Mesenchymal stem cell (in vitro differentiated cells and primary cell): Measurements from ENCODE around the gene PDLIM1.
A peak's percentile ranks its signal among the peaks of the same experiment; 100 is the strongest.
"Not testable (repeated sequence)": the region's sequence is repeated elsewhere in the genome, so short reads cannot be mapped to it uniquely, and the experiment has no call there.

Source experiments
- DNase-seq: peaks from one replicate; pipeline ENCODE4 v3.0.0-alpha.2; 2013
- H2AFZ ChIP-seq: one replicate; pipeline ENCODE4 v1.6.1; 2013; ENCODE audit warnings: low read depth, mild to moderate bottlenecking, control low read depth, inconsistent platforms, low read length, moderate library complexity
- H2AK5ac ChIP-seq: 2 replicates; pipeline ENCODE4 v1.6.1; 2013; ENCODE audit warnings: low read length, moderate library complexity, mild to moderate bottlenecking, inconsistent platforms; ENCODE audit not compliant: severe bottlenecking
- H2BK120ac ChIP-seq: one replicate; pipeline ENCODE4 v1.6.1; 2013; ENCODE audit warnings: low read depth, mild to moderate bottlenecking, inconsistent platforms, low read length, moderate library complexity
- H2BK12ac ChIP-seq, 2 experiments: one replicate each; pipeline ENCODE4 v1.6.1; 2013; ENCODE audit warnings: inconsistent platforms in 2 of 2, low read length in 2 of 2, mild to moderate bottlenecking in 2 of 2, moderate library complexity in 2 of 2, control low read depth in 1 of 2
- H2BK15ac ChIP-seq: one replicate; pipeline ENCODE4 v1.6.1; 2013; ENCODE audit warnings: mild to moderate bottlenecking, low read depth, inconsistent platforms; ENCODE audit not compliant: poor library complexity, severe bottlenecking
- H2BK5ac ChIP-seq: 2 replicates; pipeline ENCODE4 v1.6.1; 2013; ENCODE audit warnings: low read depth, mild to moderate bottlenecking, low read length, control low read depth, inconsistent platforms; ENCODE audit not compliant: poor library complexity, severe bottlenecking
- H3K14ac ChIP-seq, 2 experiments: one replicate each; pipeline ENCODE4 v1.6.1; 2013; ENCODE audit warnings: inconsistent platforms in 2 of 2, low read length in 2 of 2, control low read depth in 1 of 2, mild to moderate bottlenecking in 1 of 2, moderate library complexity in 1 of 2
- H3K18ac ChIP-seq, 2 experiments: one replicate each; pipeline ENCODE4 v1.6.1; 2013; ENCODE audit warnings: inconsistent platforms in 2 of 2, low read length in 2 of 2, control low read depth in 1 of 2, low read depth in 1 of 2, mild to moderate bottlenecking in 1 of 2
- H3K23ac ChIP-seq, 2 experiments: one replicate each; pipeline ENCODE4 v1.6.1; 2013; ENCODE audit warnings: inconsistent platforms in 2 of 2, low read length in 2 of 2, mild to moderate bottlenecking in 2 of 2, moderate library complexity in 2 of 2, control low read depth in 1 of 2
- H3K27ac ChIP-seq: 2 replicates; pipeline ENCODE4 v1.5.1; 2013; ENCODE audit warnings: mild to moderate bottlenecking, moderate library complexity, low read length, control low read depth, inconsistent platforms; ENCODE audit not compliant: poor library complexity, severe bottlenecking
- H3K27me3 ChIP-seq, 2 experiments: 2 replicates each; pipeline versions ENCODE4 v1.6.1 to v1.7.0; 2013; ENCODE audit warnings: low read length in 2 of 2, mild to moderate bottlenecking in 2 of 2, moderate library complexity in 2 of 2, control low read depth in 1 of 2, inconsistent platforms in 1 of 2; ENCODE audit not compliant: control insufficient read depth in 1 of 2, insufficient read depth in 1 of 2
- H3K36me3 ChIP-seq, 2 experiments: 2 replicates each; pipeline versions ENCODE4 v1.6.1 to v1.7.0; 2013; ENCODE audit warnings: low read length in 2 of 2, control low read depth in 1 of 2, inconsistent platforms in 1 of 2, low read depth in 1 of 2, mild to moderate bottlenecking in 1 of 2; ENCODE audit not compliant: insufficient read depth in 2 of 2, control insufficient read depth in 1 of 2
- H3K4ac ChIP-seq, 2 experiments: one replicate each; pipeline ENCODE4 v1.6.1; 2013; ENCODE audit warnings: inconsistent platforms in 2 of 2, low read length in 2 of 2, mild to moderate bottlenecking in 2 of 2, moderate library complexity in 2 of 2, control low read depth in 1 of 2, low read depth in 1 of 2
- H3K4me1 ChIP-seq: 2 replicates; pipeline ENCODE4 v1.6.1; 2013; ENCODE audit warnings: low read depth, low read length, control low read depth; ENCODE audit not compliant: control insufficient read depth, insufficient read depth
- H3K4me2 ChIP-seq: 2 replicates; pipeline ENCODE4 v1.6.1; 2013; ENCODE audit warnings: low read length, mild to moderate bottlenecking, inconsistent platforms; ENCODE audit not compliant: poor library complexity, severe bottlenecking
- H3K4me3 ChIP-seq, 2 experiments: 2 replicates each; pipeline versions ENCODE4 v1.5.1 to v1.7.0; 2013; ENCODE audit warnings: low read length in 2 of 2, mild to moderate bottlenecking in 2 of 2, control low read depth in 1 of 2, low read depth in 1 of 2; ENCODE audit not compliant: insufficient read depth in 1 of 2
- H3K79me1 ChIP-seq: replicated peaks from 2 replicates; pipeline ENCODE4 v1.6.1; 2013; ENCODE audit warnings: mild to moderate bottlenecking, control low read depth, low read length, inconsistent platforms; ENCODE audit not compliant: poor library complexity, severe bottlenecking
- H3K9ac ChIP-seq: 2 replicates; pipeline ENCODE4 v1.7.0; 2013; ENCODE audit warnings: mild to moderate bottlenecking, low read length, moderate library complexity
- H3K9me3 ChIP-seq: 2 replicates; pipeline ENCODE4 v1.7.0; 2013; ENCODE audit warnings: mild to moderate bottlenecking, low read length; ENCODE audit not compliant: control insufficient read depth
- H4K8ac ChIP-seq: one replicate; pipeline ENCODE4 v1.6.1; 2013; ENCODE audit warnings: inconsistent platforms, mild to moderate bottlenecking, low read length, moderate library complexity
- H4K91ac ChIP-seq: one replicate; pipeline ENCODE4 v1.6.1; 2013; ENCODE audit warnings: mild to moderate bottlenecking, low read length, inconsistent platforms
- WGBS: methylation state at CpG from one replicate; pipeline ENCODE4 v1.1.7; 2013; ENCODE audit warnings: mixed read lengths; 5-methylcytosine and 5-hydroxymethylcytosine counted together

Gene PDLIM1

DNA sequence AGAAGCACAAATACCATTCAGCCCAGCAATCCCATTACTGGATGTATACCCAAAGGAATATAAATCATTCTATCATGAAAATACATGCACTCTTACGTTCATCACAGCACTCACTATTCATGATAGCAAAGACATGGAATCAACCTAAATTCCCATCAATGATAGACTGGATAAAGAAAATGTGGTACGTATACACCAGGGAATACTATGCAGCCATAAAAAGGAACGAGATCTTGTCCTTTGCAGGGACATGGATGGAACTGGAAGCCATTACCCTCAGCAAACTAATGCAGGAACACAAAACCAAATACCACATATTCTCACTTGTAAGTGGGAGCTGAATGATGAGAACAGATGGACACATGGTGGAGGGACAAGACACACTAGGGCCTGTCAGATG is 50.7 kb downstream of the PDLIM1 start:
- H3K4me3 ChIP-seq = not testable (repeated sequence)

DNA sequence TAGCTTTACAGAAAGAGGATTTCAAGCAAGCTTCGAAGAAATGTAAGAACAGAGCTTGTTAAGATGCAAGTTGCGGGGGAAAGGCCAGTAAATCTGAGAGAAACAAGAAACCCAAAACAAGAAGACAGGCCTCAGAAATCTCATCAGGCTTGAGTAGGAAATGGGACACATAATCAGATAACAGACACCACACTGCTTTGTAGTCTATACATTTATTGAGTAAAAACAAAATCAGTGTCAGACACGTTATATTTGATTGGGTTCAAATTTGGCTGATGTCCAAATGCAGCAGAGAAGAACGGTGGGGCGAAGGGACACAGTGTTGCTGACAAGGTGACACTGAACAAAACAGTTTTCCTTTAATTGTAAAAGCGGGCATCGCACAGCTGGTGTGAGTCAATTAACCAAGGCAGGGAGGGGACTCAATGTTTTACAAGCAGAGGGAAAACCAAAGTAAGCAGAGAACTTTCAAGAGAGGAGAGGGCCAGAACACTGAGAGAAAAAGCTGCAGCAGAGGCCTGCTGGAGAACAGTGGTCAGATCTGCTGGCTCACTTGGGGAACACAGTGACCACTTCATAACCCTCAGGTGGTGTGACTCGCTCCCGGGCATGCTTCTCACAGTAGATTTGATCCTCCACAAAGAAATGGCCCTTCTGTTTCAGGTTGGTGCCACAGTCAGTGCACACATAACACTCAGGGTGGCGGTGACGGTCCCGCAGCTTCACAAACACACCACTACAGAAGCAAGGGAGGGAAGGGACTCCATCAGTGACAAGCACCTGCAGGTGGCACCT is 53.2 kb downstream of the PDLIM1 start:
- Histone ChIP-seq H3K9me3 (peaks cover 7% of the 10 kb centered on the region), H2BK5ac (no peak overlapping the region), H2AFZ (no peak overlapping the region), H4K91ac (no peak overlapping the region), H3K4ac (no peak overlapping the region), H2AK5ac (peak overlapping the region; percentile 30), H3K18ac (no peak overlapping the region), H3K4me1 (peaks cover 20% of the 10 kb centered on the region), H3K79me1 (peaks cover 11% of the 10 kb centered on the region), H2BK12ac (no peak overlapping the region), H3K14ac (no peak overlapping the region), H3K27ac (no peak overlapping the region), H4K8ac (no peak overlapping the region), H3K4me2 (no peak overlapping the region), H2BK15ac (peak overlapping the region; percentile 19), H3K36me3 (peaks cover 0 to 45% of the 10 kb centered on the region in 2 experiments), H3K4me3 (no peak overlapping the region), H3K9ac (no peak overlapping the region), H2BK120ac (no peak overlapping the region), H3K27me3 (no peaks in the 10 kb centered on the region), H3K23ac (no peak overlapping the region)
- WGBS = 94% methylated on average over 11 of the region's 12 CpGs
- DNase-seq = no peak

More for the DNA sequence above, 50.7 kb downstream of the PDLIM1 start:
- H4K8ac ChIP-seq, H3K27me3 ChIP-seq, H2AK5ac ChIP-seq, H3K27ac ChIP-seq, H3K18ac ChIP-seq, H3K4me2 ChIP-seq, DNase-seq, H3K14ac ChIP-seq, H3K4ac ChIP-seq, H2BK120ac ChIP-seq, H2BK5ac ChIP-seq, H3K9ac ChIP-seq, H2BK12ac ChIP-seq, H3K9me3 ChIP-seq, H2AFZ ChIP-seq, H4K91ac ChIP-seq, H2BK15ac ChIP-seq, H3K23ac ChIP-seq: not testable (repeated sequence)
- Histone ChIP-seq H3K79me1 (peaks cover 11% of the 10 kb centered on the region), H3K4me1 (peaks cover 16% of the 10 kb centered on the region), H3K36me3 (peaks cover 0 to 37% of the 10 kb centered on the region in 2 experiments)
- WGBS = 89% methylated on average over 3 of the region's 3 CpGs

DNA sequence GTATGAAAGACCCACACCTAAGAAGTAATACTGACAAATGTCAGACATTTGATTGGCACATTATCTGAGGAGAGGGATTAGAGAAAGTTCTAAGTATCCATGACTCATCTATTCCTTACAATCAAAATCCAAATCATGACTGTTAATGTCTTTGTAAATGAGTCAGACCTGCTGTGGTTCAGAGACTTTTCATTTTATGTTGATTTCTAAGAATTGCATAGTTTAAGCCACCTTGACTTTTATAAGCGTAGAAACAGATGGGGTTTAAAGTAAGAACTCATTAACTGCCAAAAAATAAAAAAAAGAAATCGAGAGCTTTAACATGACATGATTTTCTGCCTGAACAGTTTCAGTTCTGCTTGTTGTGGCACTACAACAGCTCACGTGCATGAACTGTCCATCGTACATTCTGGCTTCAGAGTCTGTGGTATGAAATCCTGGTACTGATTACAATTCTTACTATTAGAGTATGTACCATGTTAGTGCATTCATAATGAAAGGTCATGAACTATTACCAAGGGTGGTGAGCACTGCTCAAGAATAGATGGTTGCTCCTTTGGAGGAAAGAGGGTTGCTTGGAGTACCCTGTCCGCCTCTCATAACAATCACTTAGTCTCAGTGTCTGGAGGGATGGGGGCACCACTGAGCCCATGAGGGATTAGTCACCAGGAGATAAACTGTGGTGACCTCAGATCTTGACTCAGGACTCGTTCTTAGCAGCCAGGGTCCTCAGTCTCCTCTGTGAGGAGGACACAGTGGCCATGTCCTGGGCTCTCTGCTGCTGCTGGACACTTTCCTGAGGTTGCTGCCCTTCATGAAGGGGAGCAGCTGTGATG is 54.5 kb downstream of the PDLIM1 start:
- no peak overlapping the region for H4K8ac ChIP-seq
- H3K27ac ChIP-seq = peak overlapping the region; percentile 39
- peak overlapping the region in 1 of 2 experiments; percentile 62 for H3K14ac ChIP-seq
- H2BK120ac ChIP-seq = no peak overlapping the region
- H2BK15ac ChIP-seq = no peak overlapping the region
- no peak overlapping the region for H4K91ac ChIP-seq
- H3K9me3 ChIP-seq = peaks cover 16% of the 10 kb centered on the region
- peaks cover 16% of the 10 kb centered on the region for H3K4me1 ChIP-seq
- H2BK12ac ChIP-seq = peak overlapping the region in 1 of 2 experiments; percentile 24
- DNase-seq = peak; percentile 67
- no peak overlapping the region for H3K23ac ChIP-seq
- H2BK5ac ChIP-seq = no peak overlapping the region
- H3K18ac ChIP-seq = peak overlapping the region in 1 of 2 experiments; percentile 11
- peak overlapping the region; percentile 87 for H2AK5ac ChIP-seq
- H3K4me3 ChIP-seq = no peak overlapping the region
- H3K27me3 ChIP-seq = no peaks in the 10 kb centered on the region
- no peak overlapping the region for H3K4me2 ChIP-seq
- peak overlapping the region in 1 of 2 experiments; percentile 61 for H3K4ac ChIP-seq
- H3K36me3 ChIP-seq = peaks cover 0 to 36% of the 10 kb centered on the region in 2 experiments
- WGBS = 59% methylated on average over 6 of the region's 6 CpGs
- no peak overlapping the region for H3K9ac ChIP-seq
- no peak overlapping the region for H2AFZ ChIP-seq
- peaks cover 7% of the 10 kb centered on the region for H3K79me1 ChIP-seq

DNA sequence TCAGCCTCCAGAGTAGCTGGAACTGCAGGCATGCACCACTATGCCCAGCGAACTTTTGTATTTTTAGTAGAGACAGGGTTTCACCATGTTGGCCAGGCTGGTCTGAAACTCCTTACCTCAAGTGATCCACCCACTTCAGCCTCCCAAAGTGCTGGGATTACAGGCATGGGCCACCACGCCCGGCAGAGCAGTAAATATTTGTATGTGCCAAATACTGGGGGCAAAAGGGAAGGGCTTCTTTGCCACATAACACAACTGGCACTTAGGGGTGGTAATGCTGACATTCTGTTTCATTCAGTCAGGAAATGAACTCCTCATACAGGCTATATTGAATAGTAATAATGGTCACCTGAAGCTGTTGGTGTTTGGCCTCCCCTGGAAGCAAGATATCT is 55.1 kb downstream of the PDLIM1 start:
- Histone ChIP-seq H3K23ac (no peak overlapping the region), H2BK15ac (no peak overlapping the region), H3K79me1 (peaks cover 5% of the 10 kb centered on the region), H3K27me3 (no peaks in the 10 kb centered on the region), H3K9ac (no peak overlapping the region), H3K36me3 (peaks cover 0 to 35% of the 10 kb centered on the region in 2 experiments), H2BK120ac (no peak overlapping the region), H2BK12ac (no peak overlapping the region), H3K4me1 (peaks cover 19% of the 10 kb centered on the region), H2AK5ac (no peak overlapping the region), H3K4me2 (no peak overlapping the region), H3K4ac (no peak overlapping the region), H3K4me3 (no peak overlapping the region), H2BK5ac (no peak overlapping the region), H4K8ac (no peak overlapping the region), H2AFZ (no peak overlapping the region), H3K18ac (no peak overlapping the region), H3K14ac (no peak overlapping the region), H3K27ac (peak overlapping the region; percentile 39), H3K9me3 (peaks cover 22% of the 10 kb centered on the region), H4K91ac (no peak overlapping the region)
- DNase-seq = no peak
- 63% methylated on average over 3 of the region's 3 CpGs for WGBS
